MCF 10A (cell line): ENCODE data around the gene CCDC171. TPM values are rescaled to one million over a fixed set of nuclear protein-coding genes. Genes with fewer than 3 reads are reported as not detected.

Source experiments
- BruUV-seq: library from RNA; stranded (reverse); fragments of 400-500 nt; replicated peaks from 2 replicates; lab custom pipeline; 2021; lab: Mats Ljungman, UMichigan
- CTCF ChIA-PET: fragments of 300-600 bp; sonication (Branson Sonifier 250); formaldehyde crosslinking; extraction: SDS; loops from one replicate; lab custom pipeline; 2021; ENCODE audit warnings: antibody characterized with exemption, inconsistent platforms; lab: Yijun Ruan, JAX
- POLR2A ChIA-PET: fragments of 300-600, 350-650 bp; sonication (Branson Sonifier 250); formaldehyde crosslinking; extraction: SDS; loops from one replicate; lab custom pipeline; 2020; ENCODE audit warnings: antibody characterized with exemption, inconsistent platforms; lab: Yijun Ruan, JAX
- DNase-seq: peaks from one replicate; pipeline ENCODE4 v3.0.0-alpha.2; 2018; ENCODE audit not compliant: unreplicated experiment
- H3K27ac Mint-ChIP-seq: one replicate; pipeline ENCODE4 v1.8.0; 2022; ENCODE audit warnings: mild to moderate bottlenecking, low read depth, mixed read lengths; ENCODE audit not compliant: unreplicated experiment
- H3K27me3 Mint-ChIP-seq: one replicate; pipeline ENCODE4 v1.8.0; 2022; ENCODE audit warnings: mixed read lengths; ENCODE audit not compliant: insufficient read depth, unreplicated experiment
- H3K36me3 Mint-ChIP-seq: one replicate; pipeline ENCODE4 v1.8.0; 2022; ENCODE audit warnings: mild to moderate bottlenecking, moderate library complexity, mixed read lengths; ENCODE audit not compliant: insufficient read depth, unreplicated experiment
- H3K4me1 Mint-ChIP-seq: one replicate; pipeline ENCODE4 v1.8.0; 2022; ENCODE audit warnings: mixed read lengths; ENCODE audit not compliant: insufficient read depth, unreplicated experiment
- H3K4me3 Mint-ChIP-seq: one replicate; pipeline ENCODE4 v1.8.0; 2022; ENCODE audit warnings: mild to moderate bottlenecking, moderate library complexity, mixed read lengths; ENCODE audit not compliant: unreplicated experiment
- H3K9me3 Mint-ChIP-seq: one replicate; pipeline ENCODE4 v1.8.0; 2022; ENCODE audit warnings: mixed read lengths; ENCODE audit not compliant: unreplicated experiment
- CTCF ChIP-seq: fragments of 200-600 bp; IDR thresholded peaks from one replicate; pipeline ENCODE4 v1.8.0; 2022; ENCODE audit warnings: antibody characterized with exemption, mild to moderate bottlenecking; ENCODE audit not compliant: unreplicated experiment
- intact Hi-C: fragments of 100-400 bp; cut with micrococcal nuclease; formaldehyde crosslinking; loops from 2 replicates; pipeline ENCODE4 v1.14.1; 2022
- total RNA-seq: library from RNA; stranded (reverse); gene quantifications from 2 replicates; pipeline ENCODE4 v1.2.3, GENCODE V29; 2022

Gene CCDC171
- total RNA-seq, 1 experiment from 2014 or later = 1.7 TPM

GRCh38 chr9:15606643-15607472, 54.0 kb downstream of the CCDC171 start:
- no TSS peak for BruUV-seq
- peak; percentile 51 for DNase-seq
- Mint-ChIP-seq H3K27me3 (no peaks in the 10 kb centered on the region), H3K9me3 (no peaks in the 10 kb centered on the region), H3K27ac (no peak overlapping the region), H3K4me1 (no peaks in the 10 kb centered on the region), H3K36me3 (no peaks in the 10 kb centered on the region), H3K4me3 (no peak overlapping the region)
- peak; percentile 43 for TF ChIP-seq CTCF
- intact Hi-C loops = loop anchor here (2.0 to 5.0 kb wide), 6 partner anchors 54 to 502 kb away; partner anchors contain the start of genes CCDC171, PSIP1 and SNAPC3
- POLR2A ChIA-PET = interaction anchor here (0.7 to 1.6 kb wide), 3 partner anchors 45 to 336 kb away, joined by 3 to 10 read pairs (median 4); partner anchors contain the start of gene CCDC171
- CTCF ChIA-PET = interaction anchor here (0.6 to 2.4 kb wide), 24 partner anchors 8 to 1092 kb away, joined by 3 to 15 read pairs (median 4); partner anchors contain the start of genes CCDC171, PSIP1 and SNAPC3

- POLR2A ChIA-PET = no interaction called here
- no TSS peak for BruUV-seq
- intact Hi-C loops = no loop called here
- H3K36me3 Mint-ChIP-seq = no peaks in the 10 kb centered on the region
- no peaks in the 10 kb centered on the region for H3K4me1 Mint-ChIP-seq
- H3K4me3 Mint-ChIP-seq = no peak overlapping the region
- CTCF ChIA-PET = interaction anchor here (0.9 to 1.0 kb wide), 2 partner anchors 60 to 478 kb away, joined by 3 to 4 read pairs; no protein-coding TSS in a partner anchor
- H3K27me3 Mint-ChIP-seq = no peaks in the 10 kb centered on the region
- DNase-seq = no peak
- TF ChIP-seq CTCF = no peak
- H3K27ac Mint-ChIP-seq = no peak overlapping the region
- no peaks in the 10 kb centered on the region for H3K9me3 Mint-ChIP-seq
These were observed 60.1 kb downstream of the CCDC171 start for GRCh38 chr9:15612962-15613361.

- H3K36me3 Mint-ChIP-seq = no peaks in the 10 kb centered on the region
- no peaks in the 10 kb centered on the region for H3K9me3 Mint-ChIP-seq
- intact Hi-C loops = no loop called here
- H3K4me3 Mint-ChIP-seq = no peak overlapping the region
- BruUV-seq = no TSS peak
- no peaks in the 10 kb centered on the region for H3K27me3 Mint-ChIP-seq
- ChIA-PET POLR2A (no interaction called here), CTCF (interaction anchor here (0.6 to 2.4 kb wide), 2 partner anchors 11 to 420 kb away, joined by 3 to 13 read pairs; no protein-coding TSS in a partner anchor)
- no peak for DNase-seq
- no peak for TF ChIP-seq CTCF
- no peak overlapping the region for H3K27ac Mint-ChIP-seq
- no peaks in the 10 kb centered on the region for H3K4me1 Mint-ChIP-seq
These were observed 64.9 kb downstream of the CCDC171 start for GRCh38 chr9:15617782-15618181.
